B cell (primary cell): ENCODE results near the gene RBM22.

ENCODE experiments used
- EZH2 ChIP-seq: IDR thresholded peaks from 2 replicates; pipeline ENCODE4 v1.6.1; 2012; ENCODE audit warnings: borderline replicate concordance, low read depth, mild to moderate bottlenecking, moderate library complexity, low read length; ENCODE audit not compliant: insufficient read depth, poor library complexity, severe bottlenecking
- TF ChIP-seq, protein P1 (sequence below): fragments of 200-600 bp; IDR thresholded peaks from one replicate; pipeline ENCODE4 v1.8.0; 2022; ENCODE audit warnings: antibody characterized with exemption, mild to moderate bottlenecking

DNA sequence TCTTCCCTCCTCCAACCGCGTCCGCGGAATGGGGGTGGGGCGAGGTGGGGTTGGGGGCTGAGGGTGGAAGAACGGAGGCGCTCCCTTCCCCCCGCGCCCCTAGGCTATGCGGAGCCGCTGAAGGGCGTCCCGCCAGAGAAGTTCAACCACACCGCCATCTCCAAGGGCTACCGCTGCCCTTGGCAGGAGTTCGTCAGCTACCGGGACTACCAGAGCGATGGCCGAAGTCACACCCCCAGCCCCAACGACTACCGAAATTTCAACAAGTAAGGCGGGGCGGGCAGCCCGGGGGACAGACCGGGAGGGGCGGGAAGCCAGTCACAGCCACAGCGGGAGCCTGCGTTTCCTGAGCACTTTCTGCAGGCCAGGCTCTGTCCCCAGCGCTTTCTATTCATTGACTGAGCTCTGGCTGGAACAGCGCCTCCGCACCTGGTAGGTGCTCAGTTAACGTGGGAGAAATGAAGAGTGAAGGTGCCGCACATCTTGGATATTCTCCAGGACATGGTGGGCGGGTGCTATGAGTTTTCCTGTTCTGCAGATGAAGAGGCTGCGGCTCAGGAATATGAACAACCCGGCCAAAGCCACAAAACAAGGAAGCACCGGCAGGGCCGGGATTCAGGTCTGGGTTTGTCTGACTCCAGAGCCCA, 28.5 kb downstream of the RBM22 start:
- TF ChIP-seq, protein P1, sequence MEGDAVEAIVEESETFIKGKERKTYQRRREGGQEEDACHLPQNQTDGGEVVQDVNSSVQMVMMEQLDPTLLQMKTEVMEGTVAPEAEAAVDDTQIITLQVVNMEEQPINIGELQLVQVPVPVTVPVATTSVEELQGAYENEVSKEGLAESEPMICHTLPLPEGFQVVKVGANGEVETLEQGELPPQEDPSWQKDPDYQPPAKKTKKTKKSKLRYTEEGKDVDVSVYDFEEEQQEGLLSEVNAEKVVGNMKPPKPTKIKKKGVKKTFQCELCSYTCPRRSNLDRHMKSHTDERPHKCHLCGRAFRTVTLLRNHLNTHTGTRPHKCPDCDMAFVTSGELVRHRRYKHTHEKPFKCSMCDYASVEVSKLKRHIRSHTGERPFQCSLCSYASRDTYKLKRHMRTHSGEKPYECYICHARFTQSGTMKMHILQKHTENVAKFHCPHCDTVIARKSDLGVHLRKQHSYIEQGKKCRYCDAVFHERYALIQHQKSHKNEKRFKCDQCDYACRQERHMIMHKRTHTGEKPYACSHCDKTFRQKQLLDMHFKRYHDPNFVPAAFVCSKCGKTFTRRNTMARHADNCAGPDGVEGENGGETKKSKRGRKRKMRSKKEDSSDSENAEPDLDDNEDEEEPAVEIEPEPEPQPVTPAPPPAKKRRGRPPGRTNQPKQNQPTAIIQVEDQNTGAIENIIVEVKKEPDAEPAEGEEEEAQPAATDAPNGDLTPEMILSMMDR: no peak
- TF ChIP-seq EZH2: no peak
